Measurements from ENCODE around the gene MYDGF.
A peak's percentile ranks its signal among the peaks of the same experiment; 100 is the strongest.

MYDGF gene

DNA sequence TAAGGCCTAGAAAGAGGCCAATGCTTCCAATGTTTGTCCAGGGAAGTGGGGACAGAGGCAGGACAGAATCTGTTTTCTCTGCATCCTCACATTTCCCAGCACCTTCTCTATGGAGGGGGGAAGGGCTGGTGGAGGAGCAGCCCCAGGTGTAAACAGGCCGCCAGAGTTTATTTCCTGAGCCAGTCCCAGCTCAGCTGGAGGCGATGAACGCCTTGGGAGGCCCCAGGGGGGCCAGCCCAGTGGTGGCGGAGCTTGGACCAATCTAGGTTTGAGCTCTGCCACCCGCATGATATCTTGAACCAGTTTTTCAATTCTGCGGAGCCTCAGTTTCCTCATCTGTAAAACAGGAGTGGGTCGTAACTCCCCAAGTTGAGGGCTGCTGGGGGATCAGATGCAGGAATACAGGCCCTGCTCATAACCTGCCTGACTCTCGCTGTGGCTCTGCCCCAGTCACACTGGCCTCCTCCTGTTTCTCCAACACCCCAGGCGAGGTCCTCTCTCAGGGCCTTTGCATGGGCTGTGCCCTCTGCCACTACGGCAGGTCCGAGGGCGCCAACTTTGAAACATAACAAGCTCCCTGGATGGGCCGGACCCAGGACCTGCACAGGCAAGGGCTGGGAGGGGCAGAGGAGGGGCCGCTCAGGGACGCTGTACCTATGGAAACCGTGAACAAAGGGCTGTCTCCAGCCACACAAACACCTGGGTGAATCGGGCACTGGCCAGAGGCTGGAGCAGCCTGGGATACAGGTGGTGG, 29.7 kb downstream of the MYDGF start:
- DNase-seq: no peak

DNA sequence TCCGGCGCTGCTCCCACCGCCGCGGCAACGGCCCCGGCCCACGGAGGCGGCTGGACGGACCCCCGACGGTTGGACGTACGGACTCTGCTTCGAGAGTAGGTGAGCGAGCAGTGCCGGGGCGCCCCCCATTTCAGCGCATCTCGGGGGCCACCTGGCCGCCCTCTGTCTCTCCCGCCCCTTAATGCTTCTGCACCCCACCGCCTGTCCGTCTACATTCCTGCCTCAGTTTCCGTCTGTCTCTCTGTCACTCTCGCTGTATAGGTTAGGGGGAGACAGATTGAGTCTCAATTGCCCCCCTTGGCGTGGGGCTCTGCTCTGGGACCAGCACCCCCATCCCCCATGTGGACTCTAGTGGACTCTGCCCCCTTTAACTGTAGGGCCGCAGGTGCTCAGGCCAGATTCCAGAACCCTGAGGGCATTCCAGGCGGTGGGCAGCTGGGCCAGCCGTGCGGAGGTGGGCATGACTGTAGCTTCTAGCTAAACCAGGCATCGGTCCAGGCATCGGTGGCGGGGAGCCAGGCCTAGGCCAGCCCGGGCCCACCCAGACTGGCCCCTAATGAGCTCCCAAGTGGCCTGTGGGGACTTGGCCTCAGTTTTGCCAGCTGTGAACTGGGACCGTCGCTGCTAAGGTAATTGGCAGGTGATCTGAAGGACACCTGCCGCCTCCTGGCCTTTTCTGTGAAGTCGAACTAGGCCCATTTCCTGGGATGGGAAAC, 30.5 kb downstream of the MYDGF start:
- DNase-seq: peak in 1 of 4 experiments; percentile 34

GRCh38 chr19:4638828-4639530, 31.2 kb downstream of the MYDGF start, which contains the start of gene TNFAIP8L1:
Gene TNFAIP8L1, plus strand, starts transcription at chr19:4639516. Its CDS starts 12,354 bp downstream, at chr19:4651870.
- DNase-seq: peak; percentile 99 to 100 (median 99)

- peak in 2 of 4 experiments; percentile 24 to 37 for DNase-seq
Measured at GRCh38 chr19:4638317-4638716, 31.8 kb downstream of the MYDGF start.

DNA sequence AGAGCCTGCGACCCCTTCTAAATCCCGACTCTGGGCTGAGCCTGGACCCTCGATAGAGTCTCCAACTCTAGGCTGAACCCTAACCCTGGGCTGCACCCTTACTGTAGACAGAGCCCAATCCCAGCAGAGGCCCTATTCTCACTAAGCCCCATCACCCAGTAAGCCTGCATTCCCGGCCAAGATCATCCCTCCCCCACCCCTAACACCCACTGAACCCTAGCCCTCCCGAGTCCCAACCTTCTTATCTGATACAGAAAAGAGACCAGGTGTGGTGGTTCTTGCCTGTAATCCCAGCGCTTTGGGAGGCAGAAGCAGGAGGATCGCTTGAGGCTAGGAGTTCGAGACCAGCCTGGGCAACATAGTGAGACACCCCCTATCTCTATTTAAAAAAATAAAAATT, 33.4 kb downstream of the MYDGF start:
- DNase-seq: no peak

DNA sequence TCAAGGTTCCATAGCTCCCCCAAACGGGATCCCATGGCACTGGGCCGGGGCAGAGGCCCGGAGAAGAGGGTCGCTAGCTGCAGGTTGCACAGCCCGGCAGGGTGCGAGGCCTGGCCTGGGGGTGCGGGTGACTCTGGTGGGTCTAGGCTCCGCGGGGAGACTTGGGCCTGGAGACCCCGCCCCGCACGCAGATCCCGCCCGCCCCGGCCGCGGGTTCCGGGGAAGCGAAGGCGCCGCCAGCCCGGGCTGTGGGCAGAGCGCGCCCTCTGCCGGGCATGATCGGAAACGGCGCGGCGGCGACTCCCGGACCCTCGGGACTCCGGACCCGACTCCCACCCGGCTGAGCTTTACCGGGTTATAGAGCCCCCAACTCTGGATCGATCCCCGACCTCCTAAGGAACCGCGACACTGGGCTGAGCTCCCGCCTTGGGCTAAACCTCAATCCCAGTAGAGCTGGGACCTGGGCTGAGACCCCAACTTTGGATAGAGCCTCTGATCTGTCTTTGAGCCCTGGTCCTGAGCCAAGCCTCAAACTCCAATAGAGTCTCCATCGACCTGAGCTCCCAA, 33.9 kb downstream of the MYDGF start:
- DNase-seq: peak; percentile 70 to 92 (median 88)

DNA sequence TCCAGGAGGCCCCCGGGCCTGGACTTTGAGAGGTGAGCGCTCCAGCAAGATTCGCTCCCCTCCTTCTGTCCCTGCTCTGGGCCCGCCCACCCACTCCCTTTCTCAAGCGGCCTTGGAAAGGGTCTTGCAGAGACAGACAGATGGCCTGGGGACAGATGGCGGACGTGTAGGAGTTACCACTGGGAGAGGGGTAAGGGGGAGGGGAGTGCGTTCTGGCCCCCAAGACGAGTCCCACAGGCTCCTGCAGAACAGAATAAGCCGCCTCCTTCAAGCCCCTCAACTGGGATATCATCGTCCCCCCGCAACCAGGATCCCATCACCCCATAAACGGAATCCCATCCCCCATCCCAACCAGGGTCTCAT, 34.4 kb downstream of the MYDGF start:
- no peak for DNase-seq

DNA sequence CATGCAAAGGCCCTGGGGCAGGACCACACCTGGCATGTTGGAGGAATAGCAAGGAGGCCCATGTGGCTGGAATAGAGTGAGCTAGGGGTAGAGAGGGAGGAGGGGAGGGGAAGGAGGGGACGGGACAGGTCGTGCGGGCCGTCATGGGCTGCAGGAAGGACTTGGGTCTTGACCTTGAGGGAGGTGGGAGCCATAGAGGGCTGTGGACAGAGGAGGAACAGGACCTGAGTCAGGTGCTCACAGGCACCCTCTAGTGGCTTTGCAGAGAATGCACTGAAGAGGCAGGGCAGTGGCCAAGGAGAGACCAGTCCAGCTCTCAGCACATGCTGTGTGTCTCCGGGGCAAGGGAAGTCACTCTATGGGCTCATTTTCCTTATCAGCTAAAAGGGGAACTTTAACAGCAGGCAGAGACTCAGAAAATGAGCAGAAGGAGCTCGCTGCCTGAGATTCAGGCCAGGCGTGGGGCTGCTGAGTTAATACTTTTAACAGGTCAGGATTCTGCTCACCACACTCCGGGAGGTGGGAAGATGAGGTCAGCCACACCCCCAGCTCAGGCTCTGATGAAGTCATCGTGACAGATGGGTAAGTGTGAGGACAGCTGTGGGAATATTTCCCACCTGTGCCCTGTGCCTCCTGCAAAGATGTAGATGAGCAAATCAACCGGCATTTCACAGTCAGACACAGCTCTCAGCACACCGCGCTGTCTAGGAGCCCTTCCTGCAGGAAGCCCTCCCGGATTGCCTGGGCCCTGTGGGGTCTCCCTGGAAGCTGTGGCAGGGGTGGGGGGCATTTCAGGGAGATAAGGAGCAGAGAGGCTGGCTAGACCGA, 36.8 kb downstream of the MYDGF start:
- peak; percentile 94 to 98 (median 96) for DNase-seq

DNA sequence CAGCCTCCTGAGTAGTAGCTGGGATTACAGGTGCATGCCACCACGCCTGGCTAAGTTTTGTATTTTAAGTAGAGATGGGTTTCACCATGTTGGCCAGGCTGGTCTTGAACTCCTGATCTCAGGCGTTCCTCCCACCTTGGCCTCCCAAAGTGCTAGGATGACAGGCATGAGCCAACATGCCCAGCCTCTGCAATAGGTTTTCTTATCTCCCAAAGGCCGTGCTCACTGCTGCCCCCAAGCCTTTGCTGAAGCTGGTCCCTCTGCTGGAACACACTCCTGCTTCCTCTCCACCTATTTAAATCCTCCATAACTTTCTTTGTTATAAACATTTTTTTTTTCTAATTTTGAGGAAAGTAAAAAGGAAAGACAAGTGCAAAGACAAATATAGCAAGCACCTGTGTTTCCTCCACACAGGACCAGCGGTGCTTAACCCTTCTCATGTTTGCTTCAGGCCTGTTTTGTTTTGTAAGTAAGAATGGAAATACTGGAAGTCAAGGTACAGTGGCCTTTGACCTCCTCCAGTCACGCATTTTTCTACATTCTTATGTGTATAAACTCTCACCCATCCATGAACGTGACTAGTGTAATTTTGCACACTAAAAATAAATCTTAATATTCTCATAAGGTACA, 45.3 kb downstream of the MYDGF start:
- DNase-seq: peak in 2 of 4 experiments; percentile 49 to 59

DNA sequence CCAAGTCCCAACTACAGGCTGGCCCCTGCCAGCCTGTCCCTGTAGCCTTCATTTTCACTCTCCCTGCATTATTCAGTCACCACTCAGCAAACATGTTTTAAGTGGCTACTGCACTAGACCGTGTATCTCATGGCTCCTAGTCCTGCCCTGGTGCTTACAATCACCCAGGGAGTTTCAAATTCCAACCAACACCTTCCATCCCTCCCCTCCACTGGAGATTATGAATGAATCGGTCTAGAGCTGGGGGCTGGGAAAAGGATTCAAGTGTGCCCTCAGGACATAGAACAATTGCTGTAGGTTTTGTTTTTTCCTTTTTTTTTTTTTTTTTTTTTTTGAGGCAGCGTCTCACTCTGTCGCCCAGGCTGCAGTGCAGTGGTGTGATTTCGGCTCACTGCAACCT, 45.8 kb downstream of the MYDGF start:
- no peak for DNase-seq

DNA sequence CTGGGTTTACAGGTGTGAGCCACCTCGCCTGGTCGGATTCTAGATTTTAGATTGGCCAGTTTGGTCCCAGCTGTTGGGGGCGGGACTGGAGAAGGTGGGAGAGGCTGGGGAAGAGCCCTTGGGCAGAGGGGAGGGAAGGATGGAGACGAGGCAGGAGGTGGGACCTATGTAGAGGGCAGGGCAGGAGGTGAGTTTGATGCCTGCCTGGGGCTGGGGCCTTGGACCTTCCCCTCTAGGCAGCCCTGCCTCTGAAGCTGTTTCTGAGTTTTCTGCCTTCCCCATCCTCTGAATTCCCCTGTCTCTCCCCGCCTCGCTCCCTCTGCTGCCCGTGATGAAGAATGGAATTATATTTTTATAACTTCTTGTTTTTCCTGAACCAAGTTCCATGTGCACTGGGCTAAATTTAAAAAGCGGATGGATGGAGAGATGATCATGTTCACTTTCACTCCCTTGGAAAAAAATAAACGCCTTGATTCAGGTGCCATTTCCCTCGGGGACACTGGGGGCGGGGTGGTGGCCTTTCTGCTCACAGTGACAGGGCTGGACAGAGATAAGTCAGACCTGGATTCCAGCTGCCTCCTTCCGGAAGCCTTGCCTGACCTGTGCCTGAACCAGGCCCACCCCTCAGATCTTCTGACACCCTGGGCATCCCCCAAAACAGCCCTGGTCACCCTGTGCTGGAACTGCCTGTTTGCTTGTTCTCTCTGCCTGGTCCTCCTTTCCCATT, 47.3 kb downstream of the MYDGF start:
- DNase-seq: peak in 3 of 4 experiments; percentile 33 to 58 (median 50)

DNA sequence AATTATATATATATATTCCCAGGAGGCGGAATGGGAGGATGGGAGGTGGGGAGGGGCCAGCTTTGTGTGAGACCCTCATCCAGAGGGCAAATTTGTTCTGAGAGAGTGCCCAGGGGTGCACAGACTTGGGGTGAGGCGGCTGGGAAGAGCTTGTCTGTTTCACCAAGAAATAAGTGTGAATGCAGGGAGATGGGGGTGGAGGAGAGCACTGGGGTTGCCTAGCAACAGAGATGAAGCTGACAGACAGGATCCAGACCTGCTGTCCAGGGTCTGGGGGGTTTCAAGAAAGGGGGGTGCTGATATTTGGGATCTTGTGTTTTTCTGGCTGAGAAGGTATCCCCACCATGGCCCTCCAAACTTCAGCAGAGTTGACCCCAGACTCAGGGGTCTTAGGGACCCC, 49.5 kb downstream of the MYDGF start:
- no peak for DNase-seq

DNA sequence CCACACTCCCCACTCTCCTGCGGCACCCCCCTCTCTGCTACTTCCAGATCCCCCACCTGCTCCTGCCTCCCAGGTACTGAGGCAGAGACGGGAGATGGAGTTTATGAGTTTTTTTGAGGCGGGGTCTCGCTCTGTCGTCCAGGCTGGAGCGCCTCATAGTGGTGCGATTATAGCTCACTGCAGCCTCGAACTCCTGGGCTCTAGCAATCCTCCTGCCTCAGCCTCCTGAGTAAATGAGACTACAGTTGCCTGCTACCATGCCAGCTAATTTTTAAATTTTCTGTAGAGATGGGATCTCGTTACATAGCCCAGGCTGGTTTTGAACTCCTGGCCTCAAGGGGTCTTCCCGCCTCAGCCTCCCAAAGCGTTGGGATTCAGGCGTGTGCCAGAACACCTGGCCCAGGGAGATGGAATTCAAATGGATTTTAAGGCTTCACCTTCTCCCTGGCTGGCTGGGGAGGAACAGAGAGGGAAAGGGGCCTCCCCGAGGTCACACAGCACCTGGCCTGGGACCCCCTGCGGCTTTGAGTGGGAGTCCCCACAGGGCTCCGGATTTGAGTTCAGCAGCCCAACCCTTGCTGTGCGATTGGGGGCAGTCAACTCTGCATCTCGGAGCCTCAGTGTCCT, 50.4 kb downstream of the MYDGF start:
- no peak for DNase-seq

GRCh38 chr19:4618019-4618418, 52.1 kb downstream of the MYDGF start:
- no peak for DNase-seq

- no peak for DNase-seq
Measured at GRCh38 chr19:4613254-4613751, 56.8 kb downstream of the MYDGF start.

DNA sequence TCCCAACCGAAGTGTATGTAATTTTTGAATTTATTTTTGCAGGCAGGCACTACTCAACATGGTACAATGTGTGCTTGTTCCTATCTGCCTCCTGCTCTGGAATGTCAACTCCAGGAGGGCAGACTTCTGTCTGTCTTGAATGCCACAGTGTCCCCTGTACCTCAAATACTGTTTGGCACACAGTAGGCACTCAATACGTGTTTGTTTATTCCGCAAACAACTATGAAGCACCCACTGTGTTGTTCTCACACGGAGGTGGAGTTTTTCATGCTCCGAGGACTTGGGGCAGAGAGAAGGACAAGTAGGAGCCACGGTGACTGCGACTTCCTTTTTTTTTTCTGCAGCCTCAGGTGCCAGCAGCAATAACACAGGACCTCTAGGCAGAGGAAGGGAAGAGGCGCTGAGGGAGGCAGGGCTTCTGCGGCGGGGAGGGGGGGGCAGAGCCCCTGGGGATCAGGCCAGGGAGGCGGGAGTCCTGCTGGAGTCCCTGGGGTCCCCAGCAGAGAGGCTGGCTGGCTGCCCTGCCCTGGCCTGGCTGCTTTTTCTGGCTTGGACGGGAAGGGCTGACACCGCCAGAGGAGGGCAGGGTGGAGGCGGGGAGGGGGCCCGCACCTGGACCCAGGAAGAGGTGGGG, 60.1 kb downstream of the MYDGF start:
- DNase-seq: peak; percentile 59 to 77 (median 70)
